Testis (tissue), 3 donors: ENCODE data around the gene GGACT. TPM values are rescaled to one million over a fixed set of nuclear protein-coding genes. Genes with fewer than 3 reads are reported as not detected.

ENCODE experiments used
- DNase-seq: peaks from one replicate; pipeline ENCODE4 v3.0.0-alpha.2; 2019
- H3K27ac ChIP-seq, 2 donors: fragments of 200-600 bp; sonication (generic); one replicate each; pipeline ENCODE4 v1.5.1; 2019
- H3K27me3 ChIP-seq: fragments of 200-600 bp; sonication (generic); one replicate; pipeline ENCODE4 v1.5.1; 2019
- H3K36me3 ChIP-seq: fragments of 200-600 bp; sonication (generic); one replicate; pipeline ENCODE4 v1.5.1; 2017; ENCODE audit warnings: low read depth; ENCODE audit errors: missing control alignments
- H3K4me1 ChIP-seq: fragments of 200-600 bp; sonication (generic); one replicate; pipeline ENCODE4 v1.5.1; 2019
- H3K4me3 ChIP-seq, 2 donors: fragments of 200-600 bp; sonication (generic); one replicate each; pipeline ENCODE4 v1.5.1; 2017 to 2019
- H3K9me3 ChIP-seq: fragments of 200-600 bp; sonication (generic); one replicate; pipeline ENCODE4 v1.5.1; 2017
- CTCF ChIP-seq, 3 experiments: fragments of 450-650 bp in 2 of 3; fragments of 200-600 bp in 1 of 3; sonication (generic) in 1 of 3; IDR thresholded peaks; one replicate each; pipeline ENCODE4 v1.5.1; 2016 to 2019; ENCODE audit warnings: antibody characterized with exemption in 3 of 3, mild to moderate bottlenecking in 2 of 3, moderate library complexity in 1 of 3
- POLR2A ChIP-seq: fragments of 450-650 bp; IDR thresholded peaks from one replicate; pipeline ENCODE4 v1.6.1; 2017; ENCODE audit warnings: antibody characterized with exemption, mild to moderate bottlenecking, moderate library complexity
- WGBS, 2 donors: methylation state at CpG; one replicate each; pipeline ENCODE4 v1.1.5; 2018; 5-methylcytosine and 5-hydroxymethylcytosine counted together
- intact Hi-C: fragments of 100-400 bp; cut with DNase I; formaldehyde crosslinking; loops from one replicate; pipeline ENCODE4 v1.15.1; 2023; ENCODE audit warnings: low total_unique reads
- polyA plus RNA-seq: library from polyadenylated mRNA; stranded (reverse); fragments of 350-450 nt; fragmentation: Illumina TruSeq; extraction: RNeasy Lipid Tissue Mini Kit (QIAGEN cat#74804); gene quantifications from one replicate; pipeline ENCODE4 v1.2.3, GENCODE V29; 2014; ENCODE audit warnings: low read depth, low replicate concordance; ENCODE audit not compliant: insufficient read depth
- total RNA-seq, 2 donors: library from RNA; depleted of rRNA; stranded (reverse); fragments of >200 nt; gene quantifications; one replicate each; pipeline ENCODE4 v1.2.3, GENCODE V29; 2016

GGACT gene
- total and polyA plus RNA-seq, 3 donors from 2014 or later: 9.8 to 30.0 (median 18.9) TPM

- TF ChIP-seq POLR2A: no peak
- no peak for TF ChIP-seq CTCF (IDR thresholded peaks at IDR 0.05)
- no peak for DNase-seq
- H3K36me3 ChIP-seq: no peaks in the 10 kb centered on the region
- no peaks in the 10 kb centered on the region for H3K9me3 ChIP-seq
- H3K4me1 ChIP-seq: peaks cover 32% of the 10 kb centered on the region
- 65 to 73% methylated on average over 7 of the region's 7 CpGs for WGBS, 2 donors
- no peaks in the 10 kb centered on the region for H3K27me3 ChIP-seq
- intact Hi-C loops: no loop called here
- no peak overlapping the region for H3K4me3 ChIP-seq
- H3K27ac ChIP-seq: peak overlapping the region; percentile 78 to 89
Observed at GRCh38 chr13:100561599-100562204, 26.9 kb downstream of the GGACT start.

GRCh38 chr13:100561158-100561499 is 27.5 kb downstream of the GGACT start:
- 65 to 80% methylated on average over 2 of the region's 2 CpGs for WGBS, 2 donors
- H3K4me3 ChIP-seq: no peak overlapping the region
- peak overlapping the region; percentile 78 to 89 for H3K27ac ChIP-seq
- TF ChIP-seq POLR2A (no peak), CTCF (IDR thresholded peaks at IDR 0.05) (no peak)
- no peaks in the 10 kb centered on the region for H3K36me3 ChIP-seq
- intact Hi-C loops: no loop called here
- H3K27me3 ChIP-seq: no peaks in the 10 kb centered on the region
- no peak for DNase-seq
- peaks cover 32% of the 10 kb centered on the region for H3K4me1 ChIP-seq
- no peaks in the 10 kb centered on the region for H3K9me3 ChIP-seq

GRCh38 chr13:100560498-100561157 is 28.0 kb downstream of the GGACT start:
- no peak overlapping the region for H3K4me3 ChIP-seq
- TF ChIP-seq CTCF (IDR thresholded peaks at IDR 0.05) (no peak), POLR2A (no peak)
- DNase-seq: peak; percentile 60
- no peaks in the 10 kb centered on the region for H3K27me3 ChIP-seq
- intact Hi-C loops: no loop called here
- no peaks in the 10 kb centered on the region for H3K36me3 ChIP-seq
- H3K4me1 ChIP-seq: peaks cover 32% of the 10 kb centered on the region
- WGBS, 2 donors: 54 to 59% methylated on average over 15 of the region's 15 CpGs
- H3K27ac ChIP-seq: peak overlapping the region; percentile 78 to 89
- no peaks in the 10 kb centered on the region for H3K9me3 ChIP-seq

- Histone ChIP-seq H3K27me3 (no peaks in the 10 kb centered on the region), H3K4me1 (peaks cover 32% of the 10 kb centered on the region), H3K27ac (peak overlapping the region; percentile 78 to 89), H3K4me3 (no peak overlapping the region), H3K36me3 (no peaks in the 10 kb centered on the region), H3K9me3 (no peaks in the 10 kb centered on the region)
- intact Hi-C loops: no loop called here
- TF ChIP-seq CTCF (IDR thresholded peaks at IDR 0.05) (no peak), POLR2A (no peak)
- DNase-seq: no peak
- WGBS, 2 donors: 86 to 91% methylated on average over 8 of the region's 8 CpGs
Observed at GRCh38 chr13:100559886-100560285, 28.7 kb downstream of the GGACT start.

- intact Hi-C loops: no loop called here
- 96% methylated on average over 9 to 11 of the region's 11 CpGs for WGBS, 2 donors
- no peak for TF ChIP-seq POLR2A
- TF ChIP-seq CTCF (IDR thresholded peaks at IDR 0.05): no peak
- H3K36me3 ChIP-seq: no peaks in the 10 kb centered on the region
- DNase-seq: no peak
- H3K27ac ChIP-seq: no peak overlapping the region
- no peaks in the 10 kb centered on the region for H3K9me3 ChIP-seq
- H3K4me1 ChIP-seq: peaks cover 4% of the 10 kb centered on the region
- no peak overlapping the region for H3K4me3 ChIP-seq
- no peaks in the 10 kb centered on the region for H3K27me3 ChIP-seq
Observed at GRCh38 chr13:100552755-100553154, 35.8 kb downstream of the GGACT start.
